Tibial nerve (tissue), 3 donors: ENCODE results near the gene TAOK3.

Experiments
- POLR2A ChIP-seq, 2 donors: fragments of 450-650 bp; IDR thresholded peaks; one replicate each; pipeline ENCODE4 v1.6.1; 2017; ENCODE audit warnings: antibody characterized with exemption in 2 of 2, mild to moderate bottlenecking in 2 of 2, moderate library complexity in 2 of 2
- TF ChIP-seq, protein P1 (sequence below), 5 experiments: fragments of 200-600 bp in 3 of 5; fragments of 450-650 bp in 2 of 5; sonication (generic) in 3 of 5; IDR thresholded peaks; one replicate each; pipeline ENCODE4 v1.5.1; 2016 to 2019; ENCODE audit warnings: antibody characterized with exemption in 5 of 5, mild to moderate bottlenecking in 3 of 5, moderate library complexity in 2 of 5

DNA sequence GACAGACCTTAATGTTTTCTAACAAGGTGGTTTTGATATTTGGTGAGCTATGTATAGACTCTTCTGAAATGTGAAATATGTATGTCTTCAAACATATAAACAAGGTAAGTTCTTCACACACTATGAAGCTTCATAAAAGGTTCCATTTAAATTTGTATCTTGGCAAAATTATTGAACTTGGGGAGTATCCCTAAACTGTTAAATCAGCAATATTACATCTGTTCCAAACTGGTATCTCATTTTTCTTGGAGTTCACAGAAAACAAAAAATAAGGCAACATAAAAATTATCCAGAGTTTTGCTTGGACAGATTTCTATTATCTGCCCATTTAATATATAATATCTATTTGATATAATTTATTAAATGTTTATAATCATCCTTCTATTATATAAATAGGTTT, 62.4 kb downstream of the TAOK3 start:
- TF ChIP-seq POLR2A (IDR thresholded peaks at IDR 0.05): no peak
- TF ChIP-seq, protein P1, sequence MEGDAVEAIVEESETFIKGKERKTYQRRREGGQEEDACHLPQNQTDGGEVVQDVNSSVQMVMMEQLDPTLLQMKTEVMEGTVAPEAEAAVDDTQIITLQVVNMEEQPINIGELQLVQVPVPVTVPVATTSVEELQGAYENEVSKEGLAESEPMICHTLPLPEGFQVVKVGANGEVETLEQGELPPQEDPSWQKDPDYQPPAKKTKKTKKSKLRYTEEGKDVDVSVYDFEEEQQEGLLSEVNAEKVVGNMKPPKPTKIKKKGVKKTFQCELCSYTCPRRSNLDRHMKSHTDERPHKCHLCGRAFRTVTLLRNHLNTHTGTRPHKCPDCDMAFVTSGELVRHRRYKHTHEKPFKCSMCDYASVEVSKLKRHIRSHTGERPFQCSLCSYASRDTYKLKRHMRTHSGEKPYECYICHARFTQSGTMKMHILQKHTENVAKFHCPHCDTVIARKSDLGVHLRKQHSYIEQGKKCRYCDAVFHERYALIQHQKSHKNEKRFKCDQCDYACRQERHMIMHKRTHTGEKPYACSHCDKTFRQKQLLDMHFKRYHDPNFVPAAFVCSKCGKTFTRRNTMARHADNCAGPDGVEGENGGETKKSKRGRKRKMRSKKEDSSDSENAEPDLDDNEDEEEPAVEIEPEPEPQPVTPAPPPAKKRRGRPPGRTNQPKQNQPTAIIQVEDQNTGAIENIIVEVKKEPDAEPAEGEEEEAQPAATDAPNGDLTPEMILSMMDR (IDR thresholded peaks at IDR 0.05): no peak
